Hepatocyte (in vitro differentiated cells): Measurements from ENCODE around the gene PSMC2.

Experiments
- CTCF ChIP-seq: fragments of 200-600 bp; sonication (generic); IDR thresholded peaks from 2 replicates; pipeline ENCODE4 v1.5.1; 2016; ENCODE audit warnings: antibody characterized with exemption, mild to moderate bottlenecking; ENCODE audit not compliant: poor library complexity
- EZH2phosphoT487 ChIP-seq: fragments of 200-600 bp; sonication (generic); IDR thresholded peaks from one replicate; pipeline ENCODE4 v1.6.1; 2018; ENCODE audit warnings: antibody characterized with exemption, mild to moderate bottlenecking, low read depth, moderate library complexity; ENCODE audit not compliant: unreplicated experiment, severe bottlenecking

- TF ChIP-seq CTCF (no peak), EZH2phosphoT487 (no peak)
Measured at GRCh38 chr7:103398483-103399127, 51.2 kb downstream of the PSMC2 start.
